GM23248 (cell line): Measurements from ENCODE around the gene CSNK1G2.

Experiments used
- EZH2 ChIP-seq: fragments of 200-600 bp; sonication (generic); IDR thresholded peaks from 2 replicates; pipeline ENCODE4 v1.6.1; 2018; ENCODE audit warnings: antibody characterized with exemption, mild to moderate bottlenecking; ENCODE audit not compliant: insufficient read depth, poor library complexity, severe bottlenecking
- EZH2phosphoT487 ChIP-seq: fragments of 200-600 bp; sonication (generic); IDR thresholded peaks from 2 replicates; pipeline ENCODE4 v1.6.1; 2018; ENCODE audit warnings: antibody characterized with exemption, moderate library complexity, mild to moderate bottlenecking, low read depth; ENCODE audit not compliant: insufficient read depth

- no peak for TF ChIP-seq EZH2
- TF ChIP-seq EZH2phosphoT487, result no peak
Observed at GRCh38 chr19:1942934-1943555, 2.1 kb downstream of the CSNK1G2 start.
